Endothelial cell of umbilical vein (primary cell): ENCODE measurements around the gene DHX34.

Source experiments
- EZH2 ChIP-seq: IDR thresholded peaks from 2 replicates; pipeline ENCODE4 v1.6.1; 2012; ENCODE audit warnings: borderline replicate concordance, low read depth, mild to moderate bottlenecking, moderate library complexity, low read length, inconsistent platforms; ENCODE audit not compliant: severe bottlenecking
- POLR2AphosphoS5 ChIP-seq: IDR thresholded peaks from 2 replicates; pipeline ENCODE4 v1.6.1; 2012; ENCODE audit warnings: low read depth, mild to moderate bottlenecking, control low read depth, low read length, moderate library complexity; ENCODE audit not compliant: insufficient read depth
- TF ChIP-seq, protein P1 (sequence below), 2 donors: IDR thresholded peaks; 1 replicate in 1 of 2; 2 replicates in 1 of 2; pipeline ENCODE4 v1.5.1; 2011; ENCODE audit warnings: low read length in 2 of 2, mild to moderate bottlenecking in 2 of 2, moderate library complexity in 2 of 2, control low read depth in 1 of 2, inconsistent platforms in 1 of 2, low read depth in 1 of 2; ENCODE audit not compliant: insufficient read depth in 1 of 2; ENCODE audit errors: extremely low read depth in 1 of 2

DNA sequence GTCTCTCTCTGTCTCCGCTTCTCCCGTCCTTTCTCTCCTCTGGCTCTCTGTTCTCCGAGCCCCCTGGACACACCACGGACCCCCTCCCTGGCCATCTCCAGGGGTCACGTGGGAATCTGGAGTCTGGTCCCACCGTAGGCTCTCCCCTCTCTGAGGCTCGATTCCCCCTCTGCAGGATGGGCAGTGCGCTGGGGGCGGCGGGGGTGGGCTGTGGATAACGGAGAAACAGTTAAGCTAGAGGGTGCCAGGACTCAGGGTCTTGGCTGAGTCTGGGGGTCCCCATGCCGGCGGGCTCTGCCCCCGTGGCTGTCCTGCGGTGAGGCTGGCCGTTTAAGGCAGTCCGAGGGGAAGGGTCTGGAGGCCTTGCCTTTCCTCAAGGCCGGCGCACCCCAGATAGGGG lies 70.7 kb downstream of the DHX34 start:
- TF ChIP-seq, protein P1, sequence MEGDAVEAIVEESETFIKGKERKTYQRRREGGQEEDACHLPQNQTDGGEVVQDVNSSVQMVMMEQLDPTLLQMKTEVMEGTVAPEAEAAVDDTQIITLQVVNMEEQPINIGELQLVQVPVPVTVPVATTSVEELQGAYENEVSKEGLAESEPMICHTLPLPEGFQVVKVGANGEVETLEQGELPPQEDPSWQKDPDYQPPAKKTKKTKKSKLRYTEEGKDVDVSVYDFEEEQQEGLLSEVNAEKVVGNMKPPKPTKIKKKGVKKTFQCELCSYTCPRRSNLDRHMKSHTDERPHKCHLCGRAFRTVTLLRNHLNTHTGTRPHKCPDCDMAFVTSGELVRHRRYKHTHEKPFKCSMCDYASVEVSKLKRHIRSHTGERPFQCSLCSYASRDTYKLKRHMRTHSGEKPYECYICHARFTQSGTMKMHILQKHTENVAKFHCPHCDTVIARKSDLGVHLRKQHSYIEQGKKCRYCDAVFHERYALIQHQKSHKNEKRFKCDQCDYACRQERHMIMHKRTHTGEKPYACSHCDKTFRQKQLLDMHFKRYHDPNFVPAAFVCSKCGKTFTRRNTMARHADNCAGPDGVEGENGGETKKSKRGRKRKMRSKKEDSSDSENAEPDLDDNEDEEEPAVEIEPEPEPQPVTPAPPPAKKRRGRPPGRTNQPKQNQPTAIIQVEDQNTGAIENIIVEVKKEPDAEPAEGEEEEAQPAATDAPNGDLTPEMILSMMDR (IDR thresholded peaks at IDR 0.05; ENCODE audit: extremely low read depth in 1 of 2, insufficient read depth in 1 of 2, low read depth in 1 of 2, low read length in 2 of 2), result no peak
- TF ChIP-seq EZH2, result peak; percentile 0
- TF ChIP-seq POLR2AphosphoS5, result no peak
